ENCODE data around the gene BLZF1. TPM values are rescaled to one million over a fixed set of nuclear protein-coding genes. Genes with fewer than 3 reads are reported as not detected.

Gene BLZF1
- total RNA-seq, 4 donors from 2014 or later = 15.4 to 36.5 (median 23.6) TPM

GRCh38 chr1:169367096-169367685 lies 804 bp upstream of the BLZF1 start:
- no peak for TF ChIP-seq CTCF (IDR thresholded peaks at IDR 0.05; ENCODE audit: low read depth)

- no peak for TF ChIP-seq CTCF (IDR thresholded peaks at IDR 0.05; ENCODE audit: low read depth)
Measured at GRCh38 chr1:169368406-169368769, 393 bp downstream of the BLZF1 start.

GRCh38 chr1:169371404-169371803 lies 3.4 kb downstream of the BLZF1 start:
- TF ChIP-seq CTCF (IDR thresholded peaks at IDR 0.05; ENCODE audit: low read depth) = no peak

GRCh38 chr1:169381162-169381561 lies 13.2 kb downstream of the BLZF1 start:
- no peak for TF ChIP-seq CTCF (IDR thresholded peaks at IDR 0.05; ENCODE audit: low read depth)

- no peak for TF ChIP-seq CTCF (IDR thresholded peaks at IDR 0.05; ENCODE audit: low read depth)
Measured at GRCh38 chr1:169383449-169383848, 15.5 kb downstream of the BLZF1 start.

- TF ChIP-seq CTCF (IDR thresholded peaks at IDR 0.05; ENCODE audit: low read depth) = no peak
Measured at GRCh38 chr1:169387399-169387798, 19.4 kb downstream of the BLZF1 start.

- no peak for TF ChIP-seq CTCF (IDR thresholded peaks at IDR 0.05; ENCODE audit: low read depth)
Measured at GRCh38 chr1:169390303-169390702, 22.3 kb downstream of the BLZF1 start.
